RKO (cell line): ENCODE data around the gene ZMPSTE24.
"Not testable (repeated sequence)": the region's sequence is repeated elsewhere in the genome, so short reads cannot be mapped to it uniquely, and the experiment has no call there.

Experiments used
- DNase-seq: peaks from one replicate; pipeline ENCODE4 v3.0.0-alpha.2; 2016; ENCODE audit warnings: low spot score

Gene ZMPSTE24

DNA sequence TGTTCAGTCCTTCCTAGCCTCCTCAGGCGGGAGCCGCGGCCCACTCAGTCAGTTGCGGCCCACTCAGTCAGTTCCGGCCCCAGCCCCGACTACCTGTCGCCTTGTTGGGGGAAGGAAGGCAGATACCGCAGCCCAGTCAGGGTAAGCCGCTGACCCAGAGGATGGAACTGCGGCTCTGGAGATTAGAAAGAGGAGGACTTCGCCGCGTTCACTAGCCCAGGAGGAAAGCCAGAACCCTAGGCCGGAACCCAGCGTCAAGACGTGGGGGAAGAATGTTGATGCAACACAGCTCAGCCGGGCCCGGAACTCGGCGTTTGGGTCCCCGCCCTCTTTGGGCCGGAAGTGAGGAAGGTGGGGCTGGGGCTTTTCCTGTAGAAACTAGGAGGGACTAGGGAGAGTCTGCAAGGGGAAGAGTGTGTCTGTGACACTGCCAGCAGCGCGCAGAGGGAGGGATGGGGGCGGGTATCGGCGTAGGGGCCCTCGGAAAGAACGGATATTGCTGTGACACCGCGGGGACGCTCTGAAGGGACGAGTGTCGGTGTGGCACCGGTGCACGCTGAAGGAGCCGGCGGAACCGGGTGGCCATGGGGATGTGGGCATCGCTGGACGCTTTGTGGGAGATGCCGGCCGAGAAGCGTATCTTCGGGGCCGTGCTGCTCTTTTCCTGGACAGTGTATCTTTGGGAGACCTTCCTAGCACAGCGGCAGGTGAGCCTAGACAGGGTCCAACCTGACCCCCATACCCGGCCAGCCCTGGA, at the start of gene ZMPSTE24:
TSS of gene ZMPSTE24 (plus strand) at position 549 of the 757 bp plus-strand sequence. CDS start at position 585, 36 bp downstream.
- DNase-seq, result peak; percentile 96

DNA sequence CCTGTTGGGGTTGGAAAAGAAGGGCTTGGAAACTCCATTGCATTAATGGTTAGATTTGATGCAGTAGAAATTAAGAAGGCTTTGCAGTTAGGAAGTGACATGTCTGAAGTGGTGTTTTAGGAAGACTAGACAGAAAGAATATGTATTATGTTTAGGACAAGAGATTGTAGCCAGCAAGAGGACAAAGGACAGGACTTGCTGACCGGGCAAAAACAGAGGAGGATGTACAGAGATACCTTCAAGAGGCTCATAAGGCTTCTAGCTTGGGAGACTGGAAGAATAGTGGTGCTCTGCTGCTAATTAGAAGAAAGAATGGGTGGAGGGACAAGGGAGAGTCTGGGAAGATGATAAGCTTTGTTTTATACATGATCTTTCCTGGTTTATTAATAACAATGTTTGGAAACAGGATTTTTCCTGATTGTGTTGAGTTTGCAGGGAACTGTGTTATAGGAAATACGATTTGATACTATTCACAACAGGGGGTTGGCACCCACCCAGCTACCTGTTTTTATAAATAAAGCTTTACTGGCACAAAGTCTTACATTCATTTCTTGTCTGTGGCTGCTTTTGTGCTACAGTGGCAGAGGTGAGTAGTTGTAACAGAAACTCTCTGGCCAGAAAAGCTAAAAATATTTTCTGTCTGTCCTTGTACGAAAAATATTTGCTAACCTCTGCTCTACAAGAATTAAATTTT, 47.4 kb upstream of the ZMPSTE24 start:
- DNase-seq, result no peak

DNA sequence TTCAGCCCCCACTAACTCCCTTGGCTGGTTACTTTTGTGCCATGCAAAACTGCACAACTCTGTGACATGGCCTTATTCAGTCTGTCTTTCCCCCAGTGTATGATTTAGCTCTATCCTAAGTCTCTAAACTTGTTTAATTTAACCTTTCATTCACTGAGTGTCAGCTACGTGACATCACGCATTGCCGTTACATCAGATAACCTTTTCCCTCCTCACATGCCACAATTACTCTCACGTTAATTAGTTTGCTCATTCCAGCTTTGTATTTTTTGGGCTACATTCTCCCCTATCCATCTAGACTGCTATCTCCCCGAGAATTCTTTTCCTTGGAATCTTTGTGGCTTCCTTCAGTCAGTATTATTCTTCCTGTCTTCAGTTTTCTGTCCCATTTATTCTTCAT, 39.7 kb upstream of the ZMPSTE24 start:
- DNase-seq, result no peak

DNA sequence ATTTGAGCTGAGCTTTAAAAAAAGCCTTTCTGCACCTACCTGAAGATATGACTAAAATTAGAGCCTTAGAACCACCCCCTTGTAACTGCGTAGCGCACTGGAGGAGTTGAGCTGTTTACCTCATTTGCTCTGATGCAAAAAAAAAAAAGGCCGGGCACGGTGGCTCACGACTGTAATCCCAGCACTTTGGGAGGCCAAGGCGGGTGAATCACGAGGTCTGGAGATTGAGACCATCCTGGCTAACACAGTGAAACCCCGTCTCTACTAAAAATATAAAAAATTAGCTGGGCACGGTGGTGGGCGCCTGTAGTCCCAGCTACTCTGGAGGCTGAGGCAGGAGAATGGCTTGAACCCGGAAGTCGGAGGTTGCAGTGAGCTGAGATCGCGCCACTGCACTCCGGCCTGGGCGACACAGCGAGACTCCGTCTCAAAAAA, 36.5 kb upstream of the ZMPSTE24 start:
- DNase-seq, result not testable (repeated sequence)

DNA sequence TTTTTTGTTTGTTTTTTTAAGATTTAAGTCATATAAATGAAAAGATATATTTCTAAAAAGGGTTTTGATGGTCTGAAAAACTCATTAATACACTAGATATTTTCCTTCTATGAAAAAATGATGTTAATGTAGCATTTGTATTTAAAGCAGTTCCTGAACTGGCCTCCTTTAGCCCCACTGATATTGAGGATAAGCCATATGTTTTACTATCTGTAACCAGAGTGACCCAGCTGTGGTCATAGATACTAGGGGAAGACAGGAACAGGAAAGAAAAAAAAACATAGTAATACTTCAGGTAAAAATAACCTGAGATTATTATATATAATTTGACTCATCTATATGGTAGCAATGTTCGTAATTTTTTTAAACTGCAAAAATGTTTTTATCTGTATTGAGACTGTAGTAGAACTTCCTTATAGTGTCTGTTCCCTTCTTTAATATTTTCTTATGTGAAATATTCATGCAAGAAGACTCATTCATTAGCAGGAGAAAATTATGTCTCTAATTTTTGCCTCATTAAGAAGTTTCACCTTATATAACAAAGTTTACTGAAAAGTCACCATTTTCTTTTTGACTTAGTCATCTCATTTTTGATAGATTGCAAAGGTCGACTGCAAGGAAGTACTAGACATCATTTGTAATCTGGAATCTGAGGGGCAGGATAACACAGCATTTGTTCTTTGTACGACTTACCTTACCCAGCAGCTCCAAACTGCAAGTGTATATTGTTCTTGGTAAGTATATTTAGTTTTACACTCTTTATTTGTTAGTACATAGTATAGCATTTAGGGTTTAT, 35.9 kb upstream of the ZMPSTE24 start:
- no peak for DNase-seq

DNA sequence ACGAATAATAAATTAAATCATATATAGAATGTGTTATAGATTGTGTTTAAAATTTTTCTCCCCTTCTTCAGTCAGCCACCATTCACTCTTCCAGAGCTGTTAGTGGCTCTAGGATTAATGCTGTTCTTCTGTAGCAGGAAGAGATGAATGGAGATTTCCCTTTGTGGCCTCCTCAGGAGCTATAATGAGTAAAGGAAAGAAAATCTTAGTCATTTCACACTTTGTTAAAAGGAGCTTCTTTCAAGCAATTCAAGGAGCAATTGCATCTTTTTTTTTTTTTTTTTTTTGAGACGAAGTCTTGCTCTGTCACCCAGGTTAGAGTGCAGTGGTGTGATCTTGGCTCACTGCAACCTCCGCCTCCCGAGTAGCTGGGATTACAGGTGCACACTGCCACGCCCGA, 34.0 kb upstream of the ZMPSTE24 start:
- no peak for DNase-seq

DNA sequence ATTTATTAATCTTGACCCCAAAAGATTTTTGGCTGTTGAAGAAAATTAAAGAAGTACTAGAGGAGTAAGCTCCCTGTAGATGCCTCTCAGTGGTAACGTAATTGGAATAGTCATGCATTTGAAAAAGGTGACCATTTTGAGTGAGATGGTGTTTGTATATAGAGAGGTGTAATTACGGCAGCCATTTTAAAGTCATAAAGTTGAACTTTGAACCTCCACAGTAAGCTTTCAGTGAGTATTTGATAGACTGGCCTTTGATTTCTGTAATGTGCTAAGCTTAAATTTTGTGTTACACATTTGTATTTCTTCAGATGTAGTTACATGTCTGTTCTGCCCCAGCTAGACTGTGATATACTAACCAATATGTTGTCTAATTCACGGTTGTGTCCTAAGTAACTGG, 31.8 kb upstream of the ZMPSTE24 start:
- no peak for DNase-seq

DNA sequence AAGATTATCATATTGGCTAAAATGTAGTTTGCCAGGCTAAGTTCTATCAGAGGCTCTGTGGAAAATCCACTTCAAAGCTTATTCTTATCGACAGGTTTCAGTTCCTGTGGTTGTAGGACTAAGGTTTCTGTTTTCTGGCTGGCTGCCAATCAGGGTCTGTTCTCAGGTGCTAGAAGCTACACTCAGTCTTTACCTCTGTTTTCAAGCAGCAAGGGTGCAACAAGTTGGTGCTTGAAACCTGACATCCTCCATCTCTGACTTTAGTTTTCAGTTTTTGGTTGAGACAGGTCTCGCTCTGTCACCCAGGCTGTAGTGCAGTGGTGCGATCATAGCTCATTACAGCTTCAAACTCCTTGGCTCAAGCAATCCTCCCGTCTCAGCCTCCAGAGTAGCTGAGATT, 25.6 kb upstream of the ZMPSTE24 start:
- DNase-seq, result no peak

DNA sequence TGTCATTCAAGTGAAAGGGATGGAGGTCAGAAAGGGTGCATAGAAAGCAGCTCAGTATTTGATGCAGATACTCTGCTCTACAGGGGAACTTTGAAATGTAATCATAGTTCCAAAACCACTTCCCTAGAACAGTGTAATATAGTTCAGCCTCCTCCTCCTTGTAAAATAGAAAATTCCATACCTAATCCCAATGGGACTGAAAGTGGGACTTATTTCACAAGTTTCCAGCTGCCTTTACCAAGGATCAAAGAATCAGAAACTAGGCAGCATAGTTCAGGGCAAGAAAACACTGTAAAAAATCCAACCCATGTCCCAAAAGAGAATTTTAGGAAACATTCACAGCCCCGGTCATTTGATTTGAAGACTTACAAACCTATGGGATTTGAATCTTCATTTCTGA, 18.4 kb upstream of the ZMPSTE24 start:
- no peak for DNase-seq

DNA sequence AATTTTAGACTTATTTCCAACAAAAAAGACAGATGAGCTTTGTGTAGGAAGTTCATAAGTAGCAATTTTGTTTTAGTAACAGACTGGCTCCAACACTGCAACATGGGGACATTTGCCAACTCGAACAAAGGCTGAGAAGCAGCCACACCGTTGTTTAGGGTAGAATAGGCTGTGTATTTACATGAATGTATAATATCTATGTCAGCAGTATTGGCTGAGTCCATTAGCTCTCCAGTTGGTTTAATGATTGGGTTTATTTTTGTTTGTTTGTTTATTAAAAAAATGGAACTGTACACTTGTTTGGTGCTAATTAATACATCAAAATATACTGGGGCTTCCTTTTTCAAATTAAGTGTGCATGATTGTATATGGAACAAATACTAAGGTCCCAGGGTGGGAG, 17.6 kb upstream of the ZMPSTE24 start:
- no peak for DNase-seq

DNA sequence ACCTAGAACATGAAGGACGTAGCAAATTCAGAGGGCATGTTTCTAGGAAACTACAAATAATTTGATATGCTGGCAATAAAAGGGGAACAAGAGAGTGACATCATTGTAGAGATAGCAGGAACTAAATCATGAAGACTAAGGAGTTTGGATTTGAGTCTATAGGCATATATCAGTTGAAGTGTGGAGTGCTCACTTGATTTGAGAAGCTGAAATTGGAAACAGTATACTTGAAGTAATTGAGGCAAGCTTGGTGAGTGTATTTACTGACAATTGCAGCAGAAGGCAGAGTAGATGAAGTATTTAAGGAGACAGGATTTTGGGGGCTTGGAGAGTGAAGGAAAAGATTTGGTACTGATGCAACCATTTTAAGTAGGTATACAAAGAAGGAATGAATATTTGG, 16.7 kb upstream of the ZMPSTE24 start:
- no peak for DNase-seq

DNA sequence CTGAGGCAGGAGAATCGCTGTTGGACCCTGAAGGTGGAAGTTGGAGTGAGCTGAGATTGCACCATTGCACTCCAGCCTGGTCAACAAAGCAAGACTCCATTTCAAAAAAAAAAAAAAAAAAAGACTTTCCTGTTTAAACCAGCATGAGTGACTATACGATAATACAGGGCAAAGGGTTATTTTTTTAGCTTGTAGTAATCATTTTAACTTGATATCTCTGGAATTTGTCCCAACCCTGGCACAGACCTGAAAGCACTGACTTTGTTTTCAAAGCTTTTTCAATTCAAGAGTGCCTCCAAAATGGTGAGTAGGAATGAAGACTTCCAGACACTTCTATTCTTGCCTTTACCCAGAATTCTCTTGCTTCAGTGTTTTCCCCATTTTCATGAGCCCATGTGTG, 14.7 kb upstream of the ZMPSTE24 start:
- no peak for DNase-seq

DNA sequence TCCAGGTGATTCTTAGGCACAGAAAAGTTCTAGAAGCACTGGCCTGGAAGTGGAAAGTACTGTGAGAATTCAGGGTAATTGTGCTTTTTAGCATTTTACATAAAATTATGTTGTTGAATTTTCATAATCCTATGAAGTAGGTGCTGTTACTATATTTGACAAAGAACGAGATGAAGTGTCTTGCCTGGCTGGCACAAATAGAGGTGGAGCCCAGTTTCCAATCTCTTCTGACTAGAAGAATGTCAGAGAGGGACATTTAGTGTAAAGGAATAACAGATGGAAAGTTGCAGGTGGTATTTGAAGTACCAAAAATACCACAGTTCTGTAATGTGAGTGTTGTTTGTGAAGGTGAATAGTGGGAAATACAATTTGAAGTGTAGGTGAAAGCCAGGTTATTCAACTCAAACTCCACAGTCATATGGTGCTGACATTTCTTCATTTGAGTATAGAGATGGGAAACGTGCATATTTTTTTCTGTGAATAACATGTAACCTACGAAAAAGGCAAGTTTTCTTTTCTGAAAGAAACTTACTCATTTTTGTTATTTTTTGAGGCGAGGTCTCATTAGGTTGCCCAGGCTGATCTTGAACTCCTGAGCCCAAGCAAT, 13.8 kb upstream of the ZMPSTE24 start:
- no peak for DNase-seq

DNA sequence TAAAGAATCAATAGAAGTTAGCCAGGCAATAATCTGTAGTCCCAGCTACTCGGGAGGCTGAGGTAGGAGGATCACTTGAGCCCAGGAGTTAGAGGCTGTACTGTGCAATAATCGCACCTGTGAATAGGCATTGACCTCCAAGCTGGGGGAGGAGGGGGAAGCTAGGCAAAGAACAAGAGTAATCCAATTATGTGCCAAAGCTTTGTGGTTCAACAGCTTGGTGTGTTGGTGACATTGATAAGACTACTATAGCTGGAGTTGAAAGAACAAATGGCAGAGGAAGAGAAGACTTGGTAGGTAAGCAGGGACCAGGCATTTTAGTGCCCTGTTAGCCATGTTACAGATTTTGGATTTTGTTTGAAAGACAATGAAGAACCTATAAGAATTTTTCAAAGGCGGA, 12.3 kb upstream of the ZMPSTE24 start:
- DNase-seq, result no peak

DNA sequence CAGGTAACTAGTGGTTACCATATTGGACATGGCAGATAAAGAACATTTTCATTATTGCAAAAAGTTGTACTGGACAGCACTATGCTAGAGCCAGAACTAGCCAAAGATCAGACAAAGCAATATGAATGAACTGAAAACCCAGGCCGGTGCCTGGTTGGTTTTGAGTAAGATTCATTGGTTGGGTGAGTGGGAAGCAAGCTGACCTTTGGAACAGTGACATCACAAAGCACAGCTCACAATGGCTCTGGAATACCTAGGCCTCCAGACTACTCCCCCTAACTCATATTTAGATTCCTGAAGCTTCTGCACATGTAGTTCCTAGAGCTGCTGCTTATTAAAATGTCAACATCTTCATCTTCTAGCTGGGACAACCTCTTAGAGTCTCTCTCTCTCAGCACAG, 10.4 kb upstream of the ZMPSTE24 start, which contains the start of gene TMCO2:
TSS of gene TMCO2 (plus strand) at position 283 of the 400 bp plus-strand sequence. CDS start at position 340, 57 bp downstream.
- peak; percentile 20 for DNase-seq

DNA sequence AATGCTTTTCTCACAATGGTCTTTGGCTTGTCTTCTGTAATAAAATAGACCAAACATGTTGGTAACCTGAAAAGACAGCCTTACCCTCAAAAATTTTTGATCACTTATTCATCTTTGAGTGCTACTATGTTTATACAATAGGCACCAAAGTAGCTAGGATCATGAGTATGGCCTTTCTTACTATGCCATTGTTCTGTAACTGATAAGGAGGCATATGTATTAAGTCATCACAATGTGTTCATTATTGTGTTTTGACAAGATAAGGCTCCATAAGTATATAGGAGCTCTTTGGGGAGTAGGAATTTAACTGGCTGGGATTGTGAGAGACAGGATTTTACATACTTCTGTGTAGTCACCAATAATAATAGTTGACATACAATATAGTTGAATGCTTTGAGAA, 9.6 kb upstream of the ZMPSTE24 start:
- DNase-seq, result no peak

DNA sequence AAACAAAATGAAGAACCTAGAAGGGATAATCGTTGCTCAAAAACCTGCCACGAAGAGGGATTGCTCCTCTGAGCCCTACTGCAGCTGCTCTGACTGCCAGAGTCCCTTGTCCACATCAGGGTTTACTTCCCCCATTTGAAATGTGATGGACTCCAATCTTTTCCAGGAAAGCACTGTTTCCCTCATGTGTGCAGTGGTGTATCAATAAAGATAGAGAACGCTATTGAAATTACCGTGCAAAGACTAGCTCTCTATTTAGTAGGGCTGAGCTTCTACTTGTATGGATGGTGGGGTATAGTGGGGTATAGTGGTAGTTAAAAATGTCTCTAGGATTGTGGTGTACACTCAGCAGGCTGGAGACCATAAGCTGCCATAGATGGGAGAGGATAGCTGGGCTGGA, 6.6 kb upstream of the ZMPSTE24 start:
- no peak for DNase-seq

DNA sequence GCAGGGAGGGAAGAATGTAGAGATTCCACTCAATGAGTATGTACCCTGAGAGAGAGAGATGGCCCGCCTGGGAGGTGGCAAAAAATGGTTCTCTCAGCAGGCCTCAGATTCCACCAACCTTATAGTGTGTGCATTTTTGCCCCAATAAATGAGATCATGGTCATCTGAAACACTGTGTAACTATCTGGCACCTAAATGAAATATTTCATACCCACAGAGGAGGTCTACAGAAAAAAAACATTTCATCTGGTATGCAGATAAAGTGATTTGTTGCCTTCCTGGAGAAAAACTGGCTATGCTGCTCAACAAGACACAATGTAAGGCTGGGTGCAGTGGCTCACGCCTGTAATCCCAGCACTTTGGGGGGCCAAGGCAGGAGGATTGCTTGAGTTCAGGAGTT, 5.4 kb upstream of the ZMPSTE24 start:
- no peak for DNase-seq

DNA sequence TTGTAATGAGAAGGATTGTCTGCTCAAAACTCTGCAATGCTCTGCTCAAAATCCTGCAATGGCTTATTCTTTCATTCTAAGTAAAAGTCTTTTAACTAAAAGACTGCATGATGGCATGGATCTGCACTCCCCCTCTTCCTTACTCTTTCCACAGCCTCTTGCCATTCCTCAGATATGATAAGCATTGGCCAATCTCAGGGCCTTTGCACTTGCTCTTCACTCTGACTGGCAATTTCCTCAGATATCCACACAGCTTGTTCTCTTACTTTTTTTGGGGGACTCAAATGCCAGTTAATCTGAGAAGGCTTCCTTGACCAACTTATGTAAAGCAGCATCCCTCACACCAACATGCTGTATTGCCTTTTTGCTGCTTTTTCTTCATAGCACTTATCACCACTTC, 2.8 kb upstream of the ZMPSTE24 start:
- DNase-seq, result no peak

DNA sequence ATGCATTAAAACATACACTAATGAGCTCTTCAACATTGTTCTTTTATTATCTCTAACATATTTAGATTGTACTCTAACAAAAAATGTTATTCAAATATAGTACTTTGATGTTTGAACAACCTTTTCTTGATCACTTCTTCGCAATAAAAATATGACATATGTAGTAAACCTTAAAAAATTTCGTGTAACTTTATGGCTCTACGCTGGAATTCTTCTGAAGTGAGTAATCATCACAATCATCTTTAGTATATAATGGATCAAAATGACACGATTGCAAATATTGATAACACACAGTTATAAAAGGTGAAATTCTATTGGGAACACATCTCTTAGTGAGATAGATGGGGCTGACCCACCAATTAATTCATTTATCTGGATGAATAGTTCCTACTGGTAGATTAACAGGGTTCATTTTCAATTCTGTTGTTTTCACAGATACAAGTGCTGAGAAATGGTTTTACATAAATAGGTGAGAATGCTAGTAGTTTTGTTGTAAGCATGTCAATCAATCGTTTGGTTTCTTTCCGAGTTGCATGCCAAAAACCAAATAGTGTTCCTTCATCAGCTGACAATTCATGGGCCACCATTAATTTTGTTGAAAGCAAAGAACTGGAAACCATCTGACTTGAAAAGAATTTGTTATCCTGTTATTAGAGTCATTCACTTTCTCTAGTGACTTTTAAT, 1.5 kb upstream of the ZMPSTE24 start:
- DNase-seq, result peak; percentile 54

DNA sequence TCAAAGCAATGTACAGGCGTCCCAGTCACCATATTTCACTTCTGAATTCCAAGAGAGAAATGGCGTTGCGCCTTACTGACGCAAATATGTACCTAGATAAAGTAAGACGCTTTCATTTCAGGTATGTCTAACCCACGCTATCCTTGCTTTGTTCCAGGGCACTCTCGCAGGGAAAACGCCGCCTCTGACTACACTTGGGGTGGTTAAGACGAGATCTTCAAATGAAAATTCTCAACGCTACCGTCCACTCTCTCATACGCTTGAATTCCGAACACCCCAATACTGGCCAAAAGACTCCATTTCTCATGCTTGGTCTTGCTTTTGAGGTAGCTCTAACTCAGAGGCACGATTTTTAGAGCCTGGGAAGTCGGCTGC, 736 bp upstream of the ZMPSTE24 start:
- DNase-seq, result peak; percentile 53

DNA sequence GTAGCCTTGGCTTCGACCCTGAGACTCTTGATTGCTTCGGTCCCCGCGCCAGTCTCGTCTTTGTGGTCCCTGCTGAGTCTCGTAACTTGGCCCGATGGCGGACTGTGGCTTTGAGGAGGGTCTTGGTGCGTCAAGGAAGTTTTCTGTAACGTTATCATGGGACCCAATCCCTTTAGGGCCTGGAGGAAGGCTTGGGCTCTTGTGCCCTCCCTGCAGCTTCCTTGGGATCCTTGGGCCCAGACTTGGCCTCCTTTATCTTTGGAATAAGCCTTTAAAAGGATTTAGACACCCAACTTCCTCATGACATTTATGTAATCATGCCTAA, 371 bp downstream of the ZMPSTE24 start:
- DNase-seq, result peak; percentile 34
